GM12875 (cell line): ENCODE measurements around the gene CCNB2.

ENCODE experiments used
- H3K4me3 ChIP-seq: one replicate; pipeline ENCODE4 v1.5.1; 2011; ENCODE audit warnings: low read depth, low read length, control low read depth
- CTCF ChIP-seq: IDR thresholded peaks from 2 replicates; pipeline ENCODE4 v1.5.1; 2011; ENCODE audit warnings: low read depth, mild to moderate bottlenecking, control low read depth, inconsistent platforms, low read length, moderate library complexity, borderline replicate concordance; ENCODE audit not compliant: insufficient read depth

The CCNB2 gene

GRCh38 chr15:59172289-59172901 is 67.4 kb downstream of the CCNB2 start:
- TF ChIP-seq CTCF: no peak
- no peak overlapping the region for H3K4me3 ChIP-seq

GRCh38 chr15:59173194-59173593 is 68.2 kb downstream of the CCNB2 start:
- no peak overlapping the region for H3K4me3 ChIP-seq
- TF ChIP-seq CTCF: no peak

- no peak for TF ChIP-seq CTCF
- H3K4me3 ChIP-seq: no peak overlapping the region
Measured at GRCh38 chr15:59174151-59174834, 69.3 kb downstream of the CCNB2 start.
